Effector CD4-positive, alpha-beta T cell (primary cell): ENCODE results near the gene ABCG1.

Experiments
- DNase-seq: peaks from one replicate; pipeline ENCODE4 v3.0.0-alpha.2; 2020

ABCG1 gene

DNA sequence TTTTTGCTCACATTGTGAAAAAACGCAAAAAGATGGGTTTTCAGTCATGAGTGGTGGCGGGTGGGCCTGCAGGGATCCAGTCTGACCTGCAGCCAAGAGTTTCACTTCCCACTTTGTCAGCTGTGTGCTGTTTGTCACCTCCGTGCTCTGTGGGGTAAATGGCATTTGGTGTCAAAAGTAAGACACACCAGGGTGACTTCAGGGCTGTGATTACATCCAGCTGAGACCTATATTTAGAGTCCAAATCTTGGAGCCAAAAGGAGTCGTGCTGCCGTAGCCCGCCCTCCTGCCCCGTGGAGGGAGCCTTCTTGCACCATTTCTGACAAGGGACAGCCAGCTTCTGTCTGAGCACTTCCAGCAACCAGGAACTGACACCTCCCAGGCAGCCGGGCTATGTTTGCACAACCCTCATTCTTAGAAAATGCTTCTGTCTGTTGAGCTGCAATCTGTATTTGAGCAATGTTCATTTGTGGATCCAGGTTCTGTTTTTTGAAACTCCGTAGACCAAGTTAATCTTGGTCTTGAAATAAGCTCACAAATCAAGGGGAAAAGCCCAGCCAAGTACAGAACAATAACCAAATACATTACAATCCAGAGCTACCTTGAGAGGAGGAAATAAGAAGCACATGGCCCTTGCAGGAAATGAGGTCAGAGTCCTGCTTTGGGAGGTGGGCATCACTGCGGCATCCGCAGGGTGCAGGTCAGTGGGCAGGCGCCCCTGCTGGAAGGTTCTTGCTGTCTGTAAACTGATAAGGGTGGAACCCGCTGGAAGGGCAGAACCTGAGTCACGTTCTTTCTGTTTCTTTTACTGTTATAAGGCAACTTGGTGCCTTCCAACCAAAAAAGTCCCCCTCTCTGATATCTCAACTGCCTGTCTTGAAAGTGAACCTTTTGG is 14.4 kb downstream of the ABCG1 start:
- peak; percentile 82 for DNase-seq

DNA sequence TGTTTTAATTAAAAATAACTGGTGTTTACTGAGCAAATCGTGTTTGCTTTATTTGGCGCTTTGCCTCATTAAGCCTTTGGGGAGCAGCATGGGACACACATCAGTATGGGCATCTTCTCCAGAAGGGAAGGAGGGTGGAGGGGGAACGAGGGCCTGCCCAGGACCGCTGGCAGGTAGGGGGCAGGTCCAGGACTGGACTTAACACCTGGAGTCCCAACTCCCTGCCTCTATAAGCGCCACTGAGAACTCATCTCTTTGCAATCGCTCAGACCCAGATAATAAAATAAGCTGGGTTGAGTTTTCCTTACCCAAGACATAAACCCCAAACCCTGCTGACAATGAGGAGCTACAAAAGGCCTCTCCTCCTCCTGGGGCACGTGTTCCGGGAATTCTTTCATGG is 15.1 kb downstream of the ABCG1 start:
- no peak for DNase-seq

DNA sequence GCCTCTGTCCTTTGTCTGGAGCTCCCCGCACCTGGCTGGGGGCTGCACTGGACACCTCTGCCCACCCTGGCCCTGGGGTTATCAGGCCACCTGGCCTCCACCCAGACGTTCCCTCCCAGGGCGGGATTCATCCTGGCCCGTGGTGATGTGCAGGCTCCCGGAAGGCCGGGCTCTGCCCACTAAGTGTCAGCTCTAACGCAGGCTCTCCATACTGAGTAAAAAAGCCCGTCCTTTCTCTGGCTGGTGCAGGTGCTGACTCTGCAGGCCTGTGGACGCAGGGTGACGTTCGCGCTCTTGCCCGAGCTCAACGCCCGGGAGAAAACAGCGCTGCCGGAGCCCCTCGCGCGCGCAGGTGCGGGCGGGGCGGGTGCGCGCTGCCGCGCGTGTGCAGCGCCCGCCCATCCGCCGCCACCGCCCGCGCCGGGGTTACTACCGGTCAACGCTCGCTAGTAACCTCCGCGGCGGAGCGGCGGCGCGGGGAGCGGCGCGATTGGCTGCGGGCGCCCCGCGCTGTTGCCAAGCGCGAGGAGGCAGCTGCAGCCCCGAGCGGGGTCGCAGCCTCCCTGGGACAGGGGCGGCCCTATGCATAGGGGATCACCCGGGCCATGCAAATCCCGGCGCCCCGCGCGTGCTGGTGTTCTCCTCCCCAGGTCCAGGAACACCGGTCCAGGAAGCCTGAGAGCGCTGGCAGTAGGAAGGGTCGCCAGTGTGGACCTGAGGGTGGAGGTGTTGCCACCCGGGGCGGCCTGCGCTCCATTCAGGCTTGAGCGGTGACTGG is 15.7 kb downstream of the ABCG1 start:
- DNase-seq = peak; percentile 84

DNA sequence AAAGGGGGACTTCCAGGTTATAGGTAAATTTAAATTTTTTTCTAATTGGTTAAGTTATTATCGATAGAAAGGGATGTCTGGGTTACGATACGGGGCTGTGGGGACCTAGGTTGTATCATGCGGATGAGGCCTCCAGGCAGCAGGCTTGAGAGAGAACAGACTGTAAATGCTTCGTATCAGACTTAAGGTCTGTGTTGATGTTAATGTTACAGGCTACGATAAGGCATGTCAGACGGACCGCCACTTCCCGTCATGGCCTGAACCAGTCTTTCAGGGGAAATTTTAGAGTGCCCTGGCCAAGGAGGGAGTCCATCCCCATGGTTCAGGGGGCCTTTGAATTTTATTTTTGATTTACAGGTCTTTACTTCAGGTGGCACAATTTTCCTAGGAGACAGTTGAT is 16.7 kb downstream of the ABCG1 start:
- no peak for DNase-seq

DNA sequence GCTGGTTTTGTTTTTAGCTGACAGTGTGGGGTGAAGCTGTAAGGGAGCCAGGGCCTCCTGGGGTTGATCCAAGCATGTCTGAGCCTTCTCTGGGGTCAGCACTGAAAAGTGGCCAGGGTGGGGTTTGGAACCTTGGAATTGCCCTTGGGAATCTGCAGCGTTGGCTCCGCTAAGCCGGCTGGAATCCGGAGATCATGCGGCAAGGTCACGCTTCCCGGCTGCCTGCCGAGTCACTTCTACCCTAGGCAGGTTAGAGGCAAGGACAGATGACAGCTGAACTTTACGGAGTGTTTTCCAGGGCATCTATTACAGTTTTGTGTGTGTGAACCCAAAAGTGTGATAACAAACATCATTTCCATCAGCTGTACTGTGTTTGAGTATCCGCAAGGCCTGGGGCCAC is 17.1 kb downstream of the ABCG1 start:
- DNase-seq = no peak

DNA sequence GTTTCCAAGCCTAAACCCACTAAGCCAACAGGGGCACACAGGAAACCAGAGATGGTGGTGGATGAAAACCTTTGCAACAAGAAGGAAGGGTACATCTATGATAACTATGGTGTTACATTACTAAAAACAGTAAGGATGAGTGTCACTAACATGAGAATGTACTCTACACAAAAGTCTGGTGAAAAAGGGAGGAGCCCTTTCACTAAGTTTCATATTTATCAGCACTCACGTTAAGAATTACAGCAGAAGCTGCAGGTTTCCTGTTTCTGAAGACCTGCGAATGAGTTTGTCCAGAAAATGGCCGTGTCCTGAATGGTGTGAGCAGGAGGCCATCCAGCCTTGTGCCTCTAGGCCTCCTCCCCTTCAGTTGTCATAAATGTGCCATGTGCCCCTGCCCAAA is 17.8 kb downstream of the ABCG1 start:
- no peak for DNase-seq

DNA sequence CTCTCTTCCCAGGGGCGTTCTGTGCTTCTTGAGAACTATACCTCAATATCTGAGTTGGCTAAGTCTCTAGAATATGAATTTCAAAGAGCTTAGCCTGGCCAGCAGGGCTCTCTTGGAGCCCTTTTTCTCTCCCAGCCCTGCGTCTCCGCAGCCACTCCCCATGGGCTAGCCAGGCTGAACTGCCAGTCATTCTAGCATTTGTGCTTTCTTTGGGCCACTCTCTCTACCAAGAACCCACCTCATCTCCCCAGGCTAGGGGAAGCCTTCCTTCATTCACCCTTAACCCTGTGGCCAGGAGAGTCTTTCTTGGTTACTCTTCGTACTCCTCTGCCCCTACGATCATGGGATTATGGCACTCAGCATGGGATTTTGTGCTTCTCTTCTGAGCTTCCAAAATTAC is 18.2 kb downstream of the ABCG1 start:
- DNase-seq = no peak

DNA sequence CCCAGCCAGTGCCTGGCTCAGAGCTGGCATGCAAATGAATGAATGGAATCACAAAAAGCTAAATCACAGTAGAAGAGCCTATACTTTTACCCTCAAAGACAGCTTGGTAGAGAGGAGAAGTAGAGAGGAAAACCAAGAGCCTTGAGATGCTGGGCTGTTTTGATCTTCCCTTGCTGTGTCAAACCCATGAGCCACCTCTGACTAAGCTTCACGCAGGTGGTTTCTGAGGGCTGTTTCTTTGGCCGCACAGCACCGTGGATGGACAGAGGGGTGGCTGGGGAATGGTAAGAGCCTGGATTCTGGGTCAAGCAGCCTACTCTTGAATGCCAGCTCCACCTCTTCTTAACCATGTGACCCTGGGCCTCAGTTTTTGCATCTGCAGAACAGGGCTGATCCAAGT is 18.6 kb downstream of the ABCG1 start:
- peak; percentile 39 for DNase-seq

DNA sequence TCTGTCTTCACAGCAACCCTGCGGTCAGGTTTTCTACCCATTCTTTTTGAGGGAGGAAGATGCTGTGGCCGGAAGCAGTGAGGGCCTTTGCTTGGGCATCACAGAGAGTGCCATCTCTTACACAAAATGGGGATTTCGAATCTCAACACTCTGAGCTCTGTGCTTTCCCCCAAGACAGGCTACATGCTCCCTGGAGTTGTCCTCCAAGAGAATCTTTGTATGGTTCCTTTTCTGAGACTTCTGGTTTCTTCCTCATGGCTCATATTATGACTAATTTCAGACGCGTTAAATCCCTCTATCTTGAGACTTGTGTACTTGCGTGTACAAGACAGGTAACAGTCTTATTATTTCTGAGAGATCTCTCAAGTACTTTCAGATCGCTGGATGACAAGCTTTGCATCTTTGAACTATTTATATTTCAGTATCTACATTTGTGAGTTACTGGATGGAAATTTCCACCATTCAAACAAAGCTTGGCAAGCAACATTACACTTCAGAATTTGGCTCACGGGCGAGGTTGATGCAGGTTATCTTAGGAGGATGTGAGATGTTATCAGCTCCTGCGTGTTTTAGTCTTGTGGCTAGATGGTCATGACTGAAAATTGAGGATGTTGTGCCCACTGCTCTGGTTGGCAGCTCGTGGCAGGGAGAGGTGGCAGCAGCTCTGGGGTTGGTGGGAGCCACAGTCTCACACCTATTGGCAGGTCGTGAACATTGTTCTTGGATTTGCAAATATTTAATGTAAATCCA is 19.4 kb downstream of the ABCG1 start:
- DNase-seq = peak; percentile 66

DNA sequence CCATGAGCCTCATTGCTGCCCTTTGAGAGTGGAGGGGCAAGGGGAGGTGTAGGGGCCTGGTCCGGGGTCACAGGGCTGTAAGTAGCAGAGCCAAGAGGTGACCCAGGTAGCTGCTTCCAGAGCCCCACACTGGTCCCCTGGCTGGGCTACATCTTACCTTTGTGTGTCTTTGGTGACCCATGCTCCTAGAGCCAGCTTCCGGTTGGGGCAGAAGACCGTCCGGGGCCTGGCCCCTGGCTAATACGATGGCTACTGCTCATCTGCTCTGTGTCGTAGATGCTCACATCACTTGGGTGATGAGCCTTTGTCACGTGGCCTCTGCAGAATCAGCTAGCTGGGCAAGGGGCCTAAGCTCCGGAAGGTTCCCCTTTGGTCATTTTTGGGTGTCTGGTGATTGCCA is 20.6 kb downstream of the ABCG1 start:
- DNase-seq = no peak

DNA sequence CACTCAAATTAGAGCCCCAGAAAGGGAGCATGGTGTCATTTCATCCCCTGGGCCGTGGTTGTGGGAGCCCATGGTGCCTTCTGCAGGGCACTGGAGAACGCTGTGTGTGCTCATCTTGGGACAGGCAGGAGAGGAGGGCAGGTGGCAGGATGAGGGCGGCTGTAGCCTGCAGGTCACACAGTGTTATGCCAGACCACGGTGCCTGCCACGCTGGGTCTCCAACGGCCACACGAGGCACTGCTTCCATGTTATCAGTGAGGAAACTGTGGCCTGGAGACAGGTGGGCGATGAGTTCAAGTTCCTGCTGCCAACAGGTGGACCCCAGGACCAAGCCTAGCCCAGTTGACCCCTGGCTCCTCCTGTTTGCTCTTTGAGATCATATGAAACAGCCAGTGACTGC is 21.0 kb downstream of the ABCG1 start:
- no peak for DNase-seq

DNA sequence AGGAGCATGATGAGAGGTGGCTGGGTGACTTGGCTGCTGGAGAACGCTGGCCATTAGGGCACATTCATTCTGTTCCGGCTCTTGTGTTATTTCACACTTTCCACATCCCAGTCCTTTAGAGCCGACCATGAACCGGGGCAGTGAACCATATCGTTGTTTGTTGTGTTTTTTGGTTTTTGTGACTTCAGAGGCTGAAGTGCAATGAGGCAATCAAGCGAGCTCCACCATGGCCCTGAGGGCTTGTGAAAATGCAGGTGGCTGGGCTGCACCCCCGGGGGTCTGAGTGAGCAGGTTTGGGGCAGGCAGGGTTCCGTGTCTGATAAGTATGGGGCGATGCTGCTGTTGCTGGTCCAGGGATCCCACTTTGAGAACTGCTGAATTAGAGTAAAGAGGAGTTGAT is 23.7 kb downstream of the ABCG1 start:
- DNase-seq = no peak

DNA sequence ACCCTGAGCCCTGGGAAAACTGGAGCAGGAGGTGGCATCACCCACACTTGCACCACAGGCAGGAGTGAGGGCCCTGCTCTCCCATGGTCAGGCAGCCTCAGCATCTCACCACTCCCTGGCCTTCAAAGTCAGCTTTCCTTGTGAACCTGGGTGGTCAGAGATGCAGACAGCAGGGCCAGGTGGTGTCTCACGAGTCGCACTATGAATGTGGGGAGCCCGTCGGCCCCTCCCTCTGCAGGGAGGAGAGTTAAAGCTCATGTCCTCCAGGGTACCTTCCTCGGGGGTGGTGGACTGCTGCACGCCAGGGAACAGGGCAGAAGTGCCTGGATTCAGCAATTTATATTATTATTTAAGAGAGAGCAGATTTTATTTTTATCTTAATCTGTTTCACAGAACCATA is 24.1 kb downstream of the ABCG1 start:
- no peak for DNase-seq

DNA sequence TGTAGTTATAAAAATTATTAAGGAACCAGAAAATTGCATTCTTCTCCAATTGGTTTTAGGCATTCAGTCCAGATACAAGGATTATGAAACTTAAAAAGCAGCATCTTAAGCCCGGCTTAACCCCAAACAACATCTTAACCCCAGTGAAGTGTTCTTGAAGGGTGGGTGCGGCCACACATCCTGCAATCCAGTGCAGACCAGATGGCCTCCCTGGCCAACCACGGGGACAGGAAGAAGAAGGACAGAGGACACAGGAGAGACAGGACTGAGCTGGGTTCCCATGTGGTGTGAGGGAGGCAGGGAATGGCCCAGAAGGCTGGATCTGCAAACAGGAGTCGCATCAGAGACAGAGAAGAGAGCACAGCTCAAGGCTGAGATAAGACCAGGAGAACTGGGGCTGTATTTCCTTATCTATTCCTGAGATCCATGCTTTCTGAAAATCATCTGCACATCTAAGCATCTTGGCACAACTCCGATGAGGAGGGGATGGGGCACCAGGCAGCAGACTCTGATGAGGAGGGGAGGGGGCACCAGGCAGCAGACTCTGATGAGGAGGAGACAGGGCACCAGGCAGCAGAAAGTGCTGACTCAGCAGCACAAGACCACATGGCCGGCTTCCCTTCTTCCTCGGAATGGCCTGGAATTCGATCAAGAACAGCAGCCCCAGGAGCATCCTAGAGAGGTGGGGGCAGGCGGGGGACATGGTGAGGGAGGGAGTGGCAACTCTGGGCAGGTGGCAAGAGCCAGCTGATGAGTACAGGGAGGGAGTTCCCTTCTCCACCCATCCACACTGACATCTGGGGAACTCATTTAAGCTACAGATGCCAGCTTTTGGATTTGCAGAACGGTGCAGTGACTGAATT is 26.6 kb downstream of the ABCG1 start:
- DNase-seq = no peak

DNA sequence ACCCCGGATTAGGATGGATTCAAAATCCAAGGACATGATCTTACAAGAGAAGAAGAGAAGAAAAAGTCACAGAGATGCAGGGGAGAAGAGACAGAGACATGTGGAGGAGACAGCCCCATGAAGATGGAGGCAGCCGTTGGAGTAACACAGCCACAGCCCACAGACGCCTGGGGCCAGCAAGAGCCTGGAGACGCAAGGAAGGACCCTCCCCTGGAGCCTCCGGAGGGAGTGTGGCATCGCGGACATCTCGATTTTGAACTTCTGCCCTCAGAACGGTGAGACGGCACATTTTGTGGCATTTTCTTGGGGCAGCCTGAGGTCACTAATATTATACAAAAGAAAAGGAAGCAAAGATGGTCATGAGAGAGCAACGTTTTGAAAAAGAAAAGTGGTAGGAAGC is 28.8 kb downstream of the ABCG1 start:
- DNase-seq = no peak

DNA sequence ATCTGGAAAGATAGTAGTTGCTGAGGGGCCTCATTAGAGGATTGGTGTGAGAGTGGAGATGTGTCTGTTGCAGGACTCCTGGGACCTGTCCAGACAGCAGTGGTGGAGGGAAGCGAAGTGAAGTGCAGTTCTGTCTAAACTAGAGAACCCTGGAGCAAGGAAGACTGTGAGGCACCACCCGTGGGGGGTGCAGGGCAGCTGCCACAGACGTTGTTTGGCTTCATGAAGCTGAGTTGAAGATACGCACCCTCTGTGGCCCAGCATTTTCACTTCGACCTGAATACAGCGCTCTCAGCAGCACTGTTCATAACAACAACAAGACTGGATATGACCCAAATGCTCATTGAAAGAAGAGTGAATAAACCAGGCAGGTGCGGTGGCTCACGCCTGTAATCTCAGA is 29.3 kb downstream of the ABCG1 start:
- no peak for DNase-seq

DNA sequence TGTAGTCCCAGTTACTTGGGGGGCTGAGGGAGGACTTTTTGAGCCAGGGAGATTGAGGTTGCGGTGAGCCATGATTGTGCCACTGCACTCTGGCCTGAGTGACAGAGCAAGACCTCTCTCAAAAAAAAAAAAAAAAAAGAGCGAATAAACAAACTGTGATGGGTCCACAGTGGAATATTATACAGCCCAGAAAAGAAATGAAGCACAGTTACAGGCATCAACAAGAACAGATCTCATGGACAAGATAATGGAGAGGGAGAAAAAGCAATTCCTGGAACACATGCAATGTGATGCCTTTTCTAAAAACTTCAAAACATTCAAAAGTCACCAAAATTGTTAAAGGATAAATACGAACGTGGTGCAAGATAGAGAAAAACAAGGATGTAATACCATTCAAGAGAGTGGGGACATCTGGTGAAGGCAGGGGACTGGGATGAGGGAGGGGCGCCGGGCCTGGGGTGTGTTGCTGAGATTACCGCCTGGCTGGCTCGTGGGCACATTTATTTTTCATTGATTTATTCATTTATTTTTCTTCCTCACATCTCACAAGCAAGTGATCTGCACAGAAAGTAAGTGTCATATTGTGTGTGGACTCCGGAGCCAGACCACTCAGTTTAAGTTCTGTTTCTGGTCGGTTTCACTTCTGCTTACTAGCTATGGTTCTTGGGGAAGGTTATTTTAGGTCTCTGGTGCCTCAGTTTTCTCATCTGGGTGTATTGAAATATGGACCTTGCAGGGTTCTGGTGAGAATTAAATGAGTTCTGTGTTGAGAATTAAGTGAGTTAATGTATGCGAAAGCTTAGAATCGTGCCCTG is 30.1 kb downstream of the ABCG1 start:
- no peak for DNase-seq

DNA sequence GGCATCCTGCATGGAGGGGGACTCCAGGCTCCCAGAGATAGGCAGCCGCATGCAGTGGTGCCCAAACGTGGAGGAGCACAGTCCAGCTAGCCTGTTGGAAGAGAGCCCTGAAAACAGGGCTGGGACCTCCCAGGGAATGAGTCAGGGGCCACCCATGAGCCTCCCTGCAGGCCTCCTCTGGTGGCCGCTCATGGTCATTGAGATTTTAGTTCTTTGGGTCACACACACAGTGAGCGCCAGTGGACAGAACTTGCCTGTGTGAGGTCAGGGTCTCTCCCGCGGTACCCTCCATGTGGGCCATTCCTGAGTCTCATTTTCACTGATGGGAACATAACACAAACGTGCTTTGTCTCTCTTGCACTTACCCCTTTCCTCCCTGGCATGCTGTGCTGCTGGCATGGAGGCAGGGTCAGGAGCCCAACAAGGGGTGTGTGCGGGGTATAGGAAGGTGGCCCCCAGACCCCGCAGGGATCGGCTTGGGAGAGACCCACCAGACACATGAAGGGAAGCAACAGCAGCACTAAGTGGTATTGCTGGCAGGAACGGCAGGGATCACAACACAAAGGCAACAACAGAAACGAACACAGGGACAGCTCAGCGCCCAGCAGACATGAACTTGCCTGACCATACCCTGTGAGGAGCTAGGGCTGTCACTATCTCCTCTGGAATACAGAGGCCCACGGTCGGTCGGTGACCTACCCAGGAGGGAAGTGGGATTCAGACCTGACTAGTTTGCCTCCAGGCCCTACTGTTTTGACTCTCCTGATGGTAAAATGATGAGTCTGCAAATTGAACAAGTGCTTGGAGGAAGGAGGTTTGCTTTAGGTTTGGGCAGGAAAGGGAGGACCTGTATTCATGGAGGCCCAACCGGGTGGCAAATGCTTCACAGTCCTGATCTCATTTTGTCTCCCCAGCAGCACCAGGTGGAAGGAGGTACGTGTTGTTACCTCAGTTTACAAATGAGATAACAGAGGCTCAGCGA is 31.8 kb downstream of the ABCG1 start:
- no peak for DNase-seq

DNA sequence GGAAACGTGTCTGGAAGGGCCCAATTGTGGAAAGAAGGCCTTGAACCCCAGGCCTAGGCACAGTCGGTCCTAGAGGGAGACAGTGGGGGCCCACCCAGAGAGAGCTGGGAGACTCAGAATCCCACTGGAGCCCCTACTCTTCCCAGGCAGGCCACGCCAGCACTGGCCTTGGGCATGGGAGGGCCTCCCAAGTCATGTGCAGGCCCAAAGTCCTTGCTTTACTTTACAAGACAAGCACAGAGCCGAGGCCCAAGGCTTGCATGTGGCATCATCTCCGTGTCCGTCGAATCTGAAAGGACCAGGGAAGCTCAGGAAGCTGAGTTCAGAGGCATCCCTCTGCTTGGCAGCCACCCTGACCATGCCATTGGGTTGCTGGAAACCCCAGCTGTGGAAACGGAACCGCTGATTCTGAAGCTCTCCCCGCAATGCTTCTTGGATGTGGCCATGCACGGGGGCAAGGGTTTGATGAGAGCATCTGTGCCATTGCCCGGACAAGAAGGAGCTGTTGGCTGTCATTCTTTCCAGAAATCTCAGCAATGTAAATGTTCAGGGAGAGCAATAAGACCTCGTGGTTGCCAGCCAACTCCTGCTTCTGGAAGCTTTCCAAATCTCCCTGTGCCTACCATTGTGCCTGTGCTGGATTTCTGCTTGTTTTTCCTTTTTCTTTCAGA is 32.8 kb downstream of the ABCG1 start:
- no peak for DNase-seq

DNA sequence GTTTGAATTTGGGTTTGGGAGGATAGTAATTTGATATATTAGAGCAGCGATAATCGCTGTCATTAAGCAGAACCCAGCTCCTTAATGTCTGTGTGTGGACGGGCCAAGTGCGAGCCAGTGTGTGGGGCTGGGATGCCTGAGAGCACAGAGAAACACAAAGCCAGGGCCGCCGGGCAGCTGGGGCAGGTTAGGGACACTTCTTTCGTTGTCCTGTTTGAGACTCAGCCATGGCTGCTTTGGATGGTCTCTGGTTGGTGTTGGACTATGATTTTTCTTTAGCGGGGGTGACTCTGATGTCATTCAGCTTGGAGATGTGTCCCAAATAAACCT is 33.4 kb downstream of the ABCG1 start:
- no peak for DNase-seq
